GM12864 (cell line): ENCODE data around the gene NMD3.

Experiments
- DNase-seq: peaks from one replicate; pipeline ENCODE4 v3.0.0-alpha.2; 2011; ENCODE audit warnings: low read depth
- H3K4me3 ChIP-seq: 2 replicates; pipeline ENCODE4 v1.5.1; 2011; ENCODE audit warnings: mild to moderate bottlenecking, low read depth, low read length, control low read depth
- TF ChIP-seq, protein P1 (sequence below): IDR thresholded peaks from 2 replicates; pipeline ENCODE4 v1.5.1; 2011; ENCODE audit warnings: low read depth, mild to moderate bottlenecking, moderate library complexity, low read length, control low read depth, inconsistent platforms; ENCODE audit errors: missing control alignments

The NMD3 gene

DNA sequence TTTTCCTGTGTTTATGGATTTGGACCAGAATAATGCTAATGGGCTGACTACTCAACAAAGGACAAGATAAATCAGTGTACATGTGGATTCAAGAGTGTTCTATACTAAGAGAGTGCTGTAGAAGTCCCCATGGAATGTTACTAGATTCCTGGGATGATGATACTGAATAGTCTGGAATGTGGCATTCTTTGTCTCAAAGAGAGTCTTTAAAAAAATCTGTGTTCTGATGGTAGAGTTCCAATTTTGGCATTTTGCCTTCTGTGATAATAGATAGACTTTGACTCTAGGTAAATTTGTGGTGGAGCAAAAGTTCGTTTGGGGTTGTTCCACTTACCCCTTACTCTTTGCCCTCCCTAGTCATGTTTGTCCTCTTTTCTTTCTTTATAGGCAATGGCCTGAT, 43.7 kb downstream of the NMD3 start:
- no peak overlapping the region for H3K4me3 ChIP-seq
- DNase-seq: no peak
- TF ChIP-seq, protein P1, sequence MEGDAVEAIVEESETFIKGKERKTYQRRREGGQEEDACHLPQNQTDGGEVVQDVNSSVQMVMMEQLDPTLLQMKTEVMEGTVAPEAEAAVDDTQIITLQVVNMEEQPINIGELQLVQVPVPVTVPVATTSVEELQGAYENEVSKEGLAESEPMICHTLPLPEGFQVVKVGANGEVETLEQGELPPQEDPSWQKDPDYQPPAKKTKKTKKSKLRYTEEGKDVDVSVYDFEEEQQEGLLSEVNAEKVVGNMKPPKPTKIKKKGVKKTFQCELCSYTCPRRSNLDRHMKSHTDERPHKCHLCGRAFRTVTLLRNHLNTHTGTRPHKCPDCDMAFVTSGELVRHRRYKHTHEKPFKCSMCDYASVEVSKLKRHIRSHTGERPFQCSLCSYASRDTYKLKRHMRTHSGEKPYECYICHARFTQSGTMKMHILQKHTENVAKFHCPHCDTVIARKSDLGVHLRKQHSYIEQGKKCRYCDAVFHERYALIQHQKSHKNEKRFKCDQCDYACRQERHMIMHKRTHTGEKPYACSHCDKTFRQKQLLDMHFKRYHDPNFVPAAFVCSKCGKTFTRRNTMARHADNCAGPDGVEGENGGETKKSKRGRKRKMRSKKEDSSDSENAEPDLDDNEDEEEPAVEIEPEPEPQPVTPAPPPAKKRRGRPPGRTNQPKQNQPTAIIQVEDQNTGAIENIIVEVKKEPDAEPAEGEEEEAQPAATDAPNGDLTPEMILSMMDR: no peak

DNA sequence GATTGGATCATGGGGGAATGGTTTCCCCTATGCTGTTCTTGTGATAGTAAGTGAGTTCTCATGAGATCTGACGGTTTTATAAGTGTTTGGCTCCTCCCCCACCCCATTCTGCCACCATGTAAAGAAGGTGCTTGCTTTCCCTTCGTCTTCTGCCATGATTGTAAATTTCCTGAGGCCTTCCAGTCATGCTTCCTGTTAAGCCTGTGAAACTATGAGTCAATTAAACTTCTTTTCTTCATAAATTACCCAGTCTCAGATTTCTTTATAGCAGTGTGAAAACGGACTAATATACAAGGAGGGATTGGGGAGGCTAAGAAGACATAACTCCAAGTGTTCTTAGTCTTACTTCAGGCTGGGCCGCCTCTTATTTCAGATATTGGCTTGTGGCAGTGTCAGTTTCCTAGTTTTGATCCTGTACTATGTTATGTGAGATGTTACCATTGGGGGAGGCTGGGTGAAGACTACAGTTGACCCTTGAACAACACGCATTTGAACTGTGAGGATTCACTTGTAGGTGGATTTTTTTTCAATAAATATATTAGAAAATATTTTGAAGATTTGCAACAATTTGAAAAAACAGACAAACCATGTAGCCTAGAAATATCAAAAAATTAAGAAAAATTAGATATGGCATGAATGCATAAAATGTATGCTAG, 44.9 kb downstream of the NMD3 start:
- no peak overlapping the region for H3K4me3 ChIP-seq
- TF ChIP-seq, protein P1: no peak
- no peak for DNase-seq

DNA sequence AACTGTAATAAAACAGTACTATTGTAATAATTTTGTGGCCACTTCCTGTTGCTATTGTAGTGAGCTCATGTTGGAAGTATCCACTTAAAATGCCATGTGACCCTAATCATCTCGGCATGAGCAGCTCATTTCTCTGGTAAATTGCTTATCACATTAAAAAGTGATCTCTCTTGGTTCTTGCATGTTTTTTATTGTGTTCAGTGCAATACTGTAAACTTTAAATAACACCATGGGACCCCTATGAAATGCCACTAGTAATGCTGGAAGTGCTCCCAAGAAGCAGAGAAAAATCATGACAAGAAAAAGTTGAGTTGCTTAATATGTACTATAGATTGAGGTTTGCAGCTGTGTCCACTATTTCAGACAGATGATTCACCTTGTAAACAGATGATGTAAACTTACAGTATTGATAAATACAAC, 45.6 kb downstream of the NMD3 start:
- TF ChIP-seq, protein P1: no peak
- no peak overlapping the region for H3K4me3 ChIP-seq
- DNase-seq: no peak

DNA sequence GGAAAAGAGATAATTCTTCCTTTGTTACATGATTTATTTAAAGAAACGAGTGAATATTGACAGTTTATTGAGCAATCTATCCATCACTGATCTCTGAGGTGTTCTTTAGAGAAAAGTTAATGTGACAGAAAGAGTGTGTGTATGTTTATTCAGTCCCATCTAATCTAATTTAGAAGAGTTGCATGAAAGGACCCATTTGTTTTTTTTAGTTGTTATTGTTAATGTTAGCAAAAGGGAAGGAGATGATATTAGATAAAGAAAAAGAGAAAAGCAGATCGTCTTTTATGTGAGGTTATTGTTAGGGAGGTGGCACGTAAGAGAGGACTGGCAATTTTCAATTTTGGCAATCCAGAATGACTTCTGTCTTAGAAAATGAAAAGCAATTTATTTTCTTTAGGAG, 46.5 kb downstream of the NMD3 start:
- no peak for DNase-seq
- TF ChIP-seq, protein P1: no peak
- no peak overlapping the region for H3K4me3 ChIP-seq

DNA sequence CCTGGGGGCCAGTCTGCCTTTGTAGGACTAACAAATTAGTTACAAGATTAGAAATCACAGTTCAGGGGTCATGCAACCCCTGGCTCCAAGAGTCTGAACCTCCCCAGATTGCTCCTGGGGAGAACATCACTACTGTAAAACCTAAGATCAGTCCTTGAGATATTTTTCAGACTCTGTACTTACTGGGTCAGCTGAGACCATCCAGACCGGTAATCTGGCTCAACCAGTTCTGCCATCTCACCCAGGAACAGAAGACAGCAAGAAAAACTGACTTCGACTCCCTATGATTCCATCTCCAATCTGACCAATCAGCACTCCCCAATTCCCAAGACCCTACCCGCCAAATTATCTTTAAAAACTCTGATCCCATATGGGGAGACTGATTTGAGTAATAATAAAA, 47.5 kb downstream of the NMD3 start:
- TF ChIP-seq, protein P1: no peak
- H3K4me3 ChIP-seq: no peak overlapping the region
- no peak for DNase-seq

DNA sequence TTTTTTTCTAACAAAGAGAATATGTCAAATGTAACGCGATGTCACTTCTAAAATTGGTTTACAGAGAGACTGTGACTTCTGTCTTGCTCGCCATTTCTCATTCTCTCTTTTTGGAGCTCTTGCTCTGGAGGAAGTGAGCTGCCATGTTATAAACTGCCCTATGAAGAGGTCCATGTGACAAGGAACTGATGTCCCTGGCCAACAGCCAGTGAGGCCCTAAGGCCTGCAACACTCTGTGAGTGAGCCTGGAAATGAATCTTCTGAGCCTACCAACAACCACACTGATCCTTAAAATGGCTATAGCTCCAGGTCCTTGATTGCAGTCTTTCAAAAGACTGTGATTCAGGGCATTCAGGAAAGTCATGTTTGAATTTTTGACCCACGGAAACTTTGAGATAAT, 49.9 kb downstream of the NMD3 start:
- TF ChIP-seq, protein P1: no peak
- H3K4me3 ChIP-seq: no peak overlapping the region
- DNase-seq: no peak

DNA sequence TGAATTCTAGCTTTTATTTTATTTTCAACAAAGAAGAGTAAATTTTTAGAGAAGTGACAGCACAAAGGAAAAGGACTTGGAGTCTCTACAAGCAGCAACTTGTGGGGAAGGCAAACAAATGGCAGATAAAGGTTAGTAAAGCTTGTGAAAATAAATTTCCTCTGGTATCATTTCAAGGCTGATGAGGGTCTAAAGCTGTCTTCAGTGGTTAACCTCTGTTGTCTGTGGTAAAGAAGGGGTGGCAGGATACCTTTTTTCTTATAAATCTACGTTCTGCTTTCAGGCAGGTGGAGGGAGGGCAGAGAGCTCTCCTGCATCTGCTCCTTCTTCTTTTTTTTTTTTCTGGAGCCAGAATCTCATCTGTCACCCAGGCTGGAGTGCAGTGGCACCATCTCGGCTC, 50.5 kb downstream of the NMD3 start:
- TF ChIP-seq, protein P1: no peak
- H3K4me3 ChIP-seq: no peak overlapping the region
- DNase-seq: no peak
